ENCODE data around the gene IL18RAP. TPM values are rescaled to one million over a fixed set of nuclear protein-coding genes. Genes with fewer than 3 reads are reported as not detected.

Gene IL18RAP
- total and polyA plus RNA-seq, 2 experiments from 2014 or later: 0.40 TPM; not detected in 1

- WGBS (ENCODE audit: low lambda C conversion rate, missing lambda C conversion rate): 93% methylated on average over 36 of the region's 36 CpGs
- Histone ChIP-seq H3K4me3 (no peak overlapping the region), H3K79me2 (no peaks in the 10 kb centered on the region), H3K4me2 (no peak overlapping the region), H3K4me1 (ENCODE audit: insufficient read depth) (no peaks in the 10 kb centered on the region), H2AFZ (no peak overlapping the region), H3K9me3 (ENCODE audit: low read depth) (no peaks in the 10 kb centered on the region), H3K36me3 (replicated peaks; ENCODE audit: insufficient read depth, low read depth) (no peaks in the 10 kb centered on the region), H3K27me3 (no peaks in the 10 kb centered on the region), H3K9me2 (replicated peaks; ENCODE audit: insufficient read depth) (no peaks in the 10 kb centered on the region), H4K20me1 (ENCODE audit: insufficient read depth, poor library complexity, severe bottlenecking) (no peaks in the 10 kb centered on the region), H3K27ac (no peak overlapping the region)
- TF ChIP-seq CTCF (IDR thresholded peaks at IDR 0.05; ENCODE audit: poor library complexity) (no peak), EZH2phosphoT487 (IDR thresholded peaks at IDR 0.05; ENCODE audit: low read depth, severe bottlenecking, unreplicated experiment) (no peak), EZH2 (IDR thresholded peaks at IDR 0.05; ENCODE audit: borderline replicate concordance) (no peak)
- no peak for DNase-seq (ENCODE audit: low spot score)
Measured at GRCh38 chr2:102478686-102479470, 55.9 kb downstream of the IL18RAP start.

- TF ChIP-seq EZH2 (IDR thresholded peaks at IDR 0.05; ENCODE audit: borderline replicate concordance): no peak
- TF ChIP-seq EZH2phosphoT487 (IDR thresholded peaks at IDR 0.05; ENCODE audit: low read depth, severe bottlenecking, unreplicated experiment): no peak
- TF ChIP-seq CTCF (IDR thresholded peaks at IDR 0.05; ENCODE audit: poor library complexity): no peak
- Histone ChIP-seq H4K20me1 (ENCODE audit: insufficient read depth, poor library complexity, severe bottlenecking) (no peaks in the 10 kb centered on the region), H3K27me3 (no peaks in the 10 kb centered on the region), H2AFZ (no peak overlapping the region), H3K9me2 (replicated peaks; ENCODE audit: insufficient read depth) (no peaks in the 10 kb centered on the region), H3K4me2 (no peak overlapping the region), H3K4me1 (ENCODE audit: insufficient read depth) (no peaks in the 10 kb centered on the region), H3K27ac (no peak overlapping the region), H3K4me3 (no peak overlapping the region), H3K79me2 (no peaks in the 10 kb centered on the region), H3K9me3 (ENCODE audit: low read depth) (no peaks in the 10 kb centered on the region), H3K36me3 (replicated peaks; ENCODE audit: insufficient read depth, low read depth) (no peaks in the 10 kb centered on the region)
- no peak for DNase-seq (ENCODE audit: low spot score)
- 91% methylated on average over 11 of the region's 11 CpGs for WGBS (ENCODE audit: low lambda C conversion rate, missing lambda C conversion rate)
Measured at GRCh38 chr2:102480285-102481195, 57.6 kb downstream of the IL18RAP start.

- TF ChIP-seq EZH2 (IDR thresholded peaks at IDR 0.05; ENCODE audit: borderline replicate concordance) (no peak), CTCF (IDR thresholded peaks at IDR 0.05; ENCODE audit: poor library complexity) (no peak), EZH2phosphoT487 (IDR thresholded peaks at IDR 0.05; ENCODE audit: low read depth, severe bottlenecking, unreplicated experiment) (no peak)
- 76% methylated on average over 7 of the region's 7 CpGs for WGBS (ENCODE audit: low lambda C conversion rate, missing lambda C conversion rate)
- no peak overlapping the region for H2AFZ ChIP-seq
Measured at GRCh38 chr2:102481931-102482330, 59.0 kb downstream of the IL18RAP start.

More at GRCh38 chr2:102481931-102482330, 59.0 kb downstream of the IL18RAP start:
- no peak for DNase-seq (ENCODE audit: low spot score)
- Histone ChIP-seq H3K4me3 (no peak overlapping the region), H3K27ac (no peak overlapping the region), H3K79me2 (no peaks in the 10 kb centered on the region), H3K27me3 (no peaks in the 10 kb centered on the region), H3K9me2 (replicated peaks; ENCODE audit: insufficient read depth) (no peaks in the 10 kb centered on the region), H4K20me1 (ENCODE audit: insufficient read depth, poor library complexity, severe bottlenecking) (no peaks in the 10 kb centered on the region), H3K9me3 (ENCODE audit: low read depth) (no peaks in the 10 kb centered on the region), H3K4me1 (ENCODE audit: insufficient read depth) (no peaks in the 10 kb centered on the region), H3K4me2 (no peak overlapping the region), H3K36me3 (replicated peaks; ENCODE audit: insufficient read depth, low read depth) (no peaks in the 10 kb centered on the region)
